Endothelial cell of umbilical vein (primary cell): ENCODE measurements around the gene MAU2. TPM values are rescaled to one million over a fixed set of nuclear protein-coding genes. Genes with fewer than 3 reads are reported as not detected.

Source experiments
- BruUV-seq: library from RNA; stranded (reverse); fragments of 400-500 nt; replicated peaks from 2 replicates; lab custom pipeline; 2021; lab: Mats Ljungman, UMichigan
- CTCF ChIA-PET: fragments of 300-600, 350-600 bp; sonication (Branson Sonifier 250); formaldehyde crosslinking; loops from one replicate; lab custom pipeline; 2021; ENCODE audit warnings: antibody characterized with exemption, inconsistent platforms; lab: Charles Lee
- POLR2A ChIA-PET: fragments of 300-600, 350-600 bp; sonication (Branson Sonifier 250); formaldehyde crosslinking; loops from one replicate; lab custom pipeline; 2021; ENCODE audit warnings: antibody characterized with exemption, inconsistent platforms; lab: Charles Lee
- DNase-seq: peaks from one replicate; pipeline ENCODE4 v3.0.0-alpha.2; 2011; ENCODE audit warnings: low read depth, low spot score
- FAIRE-seq: peaks from 2 replicates; lab custom pipeline; 2011; peaks lifted over from hg19 to GRCh38; lab: Jason Lieb, UNC
- H2AFZ ChIP-seq: 2 replicates; pipeline ENCODE4 v1.6.0; 2012; ENCODE audit warnings: low read depth, low read length, control low read depth, inconsistent platforms
- H3K27ac ChIP-seq: 2 replicates; pipeline ENCODE4 v1.5.1; 2011; ENCODE audit warnings: low read depth, mild to moderate bottlenecking, control low read depth, low read length, moderate library complexity; ENCODE audit not compliant: insufficient read depth
- H3K27me3 ChIP-seq, 2 experiments: 2 replicates each; pipeline versions ENCODE4 v1.6.0 to v1.6.1; 2011; ENCODE audit warnings: low read length in 2 of 2, mixed read lengths in 1 of 2; ENCODE audit not compliant: control insufficient read depth in 2 of 2, insufficient read depth in 2 of 2
- H3K36me3 ChIP-seq, 2 experiments: 2 replicates in 1 of 2; 3 replicates in 1 of 2; pipeline ENCODE4 v1.5.1; 2011; ENCODE audit warnings: low read length in 2 of 2, mild to moderate bottlenecking in 1 of 2, moderate library complexity in 1 of 2; ENCODE audit not compliant: control insufficient read depth in 2 of 2, insufficient read depth in 2 of 2; ENCODE audit errors: extremely low read depth in 1 of 2
- H3K4me1 ChIP-seq: 3 replicates; pipeline ENCODE4 v1.5.1; 2011; ENCODE audit warnings: mild to moderate bottlenecking, low read length; ENCODE audit not compliant: control insufficient read depth, insufficient read depth; ENCODE audit errors: extremely low read depth
- H3K4me2 ChIP-seq: 2 replicates; pipeline ENCODE4 v1.6.1; 2011; ENCODE audit warnings: low read length, control low read depth, mixed read lengths; ENCODE audit not compliant: insufficient read depth
- H3K4me3 ChIP-seq, 3 experiments: fragments of 200-600 bp in 1 of 3; sonication (generic), shearing (Covaris generic) in 1 of 3; replicated peaks in 1 of 3; 2 replicates each; pipeline ENCODE4 v1.5.1; 2011 to 2016; ENCODE audit warnings: control low read depth in 3 of 3, low read length in 3 of 3, mild to moderate bottlenecking in 2 of 3, inconsistent platforms in 1 of 3, low read depth in 1 of 3, moderate library complexity in 1 of 3; ENCODE audit not compliant: insufficient read depth in 1 of 3
- H3K79me2 ChIP-seq: 2 replicates; pipeline ENCODE4 v1.6.0; 2012; ENCODE audit warnings: low read length, inconsistent platforms; ENCODE audit not compliant: control insufficient read depth, insufficient read depth
- H3K9ac ChIP-seq: replicated peaks from 2 replicates; pipeline ENCODE3; 2011; ENCODE audit warnings: low read length, control low read depth; ENCODE audit not compliant: insufficient read depth; ENCODE audit errors: extremely low read depth
- H3K9me1 ChIP-seq: replicated peaks from 3 replicates; pipeline ENCODE4 v1.6.0; 2011; ENCODE audit warnings: mild to moderate bottlenecking, low read length; ENCODE audit not compliant: control insufficient read depth, insufficient read depth; ENCODE audit errors: extremely low read depth
- H3K9me3 ChIP-seq: replicated peaks from 2 replicates; pipeline ENCODE4 v1.5.1; 2012; ENCODE audit warnings: low read length, inconsistent platforms; ENCODE audit not compliant: control insufficient read depth, insufficient read depth
- H4K20me1 ChIP-seq: replicated peaks from 2 replicates; pipeline ENCODE3; 2011; ENCODE audit warnings: mild to moderate bottlenecking, low read length; ENCODE audit not compliant: control insufficient read depth, insufficient read depth; ENCODE audit errors: extremely low read depth
- EZH2 ChIP-seq: IDR thresholded peaks from 2 replicates; pipeline ENCODE4 v1.6.1; 2012; ENCODE audit warnings: borderline replicate concordance, low read depth, mild to moderate bottlenecking, moderate library complexity, low read length, inconsistent platforms; ENCODE audit not compliant: severe bottlenecking
- FOS ChIP-seq: IDR thresholded peaks from 2 replicates; pipeline ENCODE4 v1.6.1; 2011; ENCODE audit warnings: mild to moderate bottlenecking, low read length, moderate library complexity, borderline replicate concordance; ENCODE audit not compliant: insufficient read depth
- POLR2A ChIP-seq: IDR thresholded peaks from 2 replicates; pipeline ENCODE4 v1.6.1; 2012; ENCODE audit warnings: low read depth, mild to moderate bottlenecking, control low read depth, low read length
- POLR2AphosphoS5 ChIP-seq: IDR thresholded peaks from 2 replicates; pipeline ENCODE4 v1.6.1; 2012; ENCODE audit warnings: low read depth, mild to moderate bottlenecking, control low read depth, low read length, moderate library complexity; ENCODE audit not compliant: insufficient read depth
- dilution Hi-C: fragments of 300-500 bp; cut with MboI; formaldehyde crosslinking; loops from one replicate; pipeline ENCODE4 v1.15.0; 2019; ENCODE audit warnings: low sequenced_read_pairs; ENCODE audit not compliant: extremely low pct_ligation_motif_present
- intact Hi-C: fragments of 100-400 bp; cut with micrococcal nuclease; formaldehyde crosslinking; loops from one replicate; pipeline ENCODE4 v1.10.0; 2022
- polyA plus RNA-seq, 4 experiments: library from polyadenylated mRNA; depleted of rRNA in 3 of 4; stranded (reverse) in 3 of 4; unstranded in 1 of 4; fragments of >200 nt; gene quantifications; 2 replicates each; pipeline versions ENCODE4 v1.2.1 to v1.2.3, GENCODE V29; 2011 to 2012; ENCODE audit warnings: missing spikeins in 1 of 4
- total RNA-seq: library from RNA; stranded (reverse); gene quantifications from 2 replicates; pipeline ENCODE4 v1.2.3, GENCODE V29; 2021
- TF ChIP-seq, protein P1 (sequence below), 2 donors: IDR thresholded peaks; 1 replicate in 1 of 2; 2 replicates in 1 of 2; pipeline ENCODE4 v1.5.1; 2011; ENCODE audit warnings: low read length in 2 of 2, mild to moderate bottlenecking in 2 of 2, moderate library complexity in 2 of 2, control low read depth in 1 of 2, inconsistent platforms in 1 of 2, low read depth in 1 of 2; ENCODE audit not compliant: insufficient read depth in 1 of 2; ENCODE audit errors: extremely low read depth in 1 of 2
- TF ChIP-seq, protein P2 (sequence below): IDR thresholded peaks from 2 replicates; pipeline ENCODE4 v1.6.1; 2011; ENCODE audit not compliant: insufficient read depth, insufficient read length

The MAU2 gene
- total and polyA plus RNA-seq, 2 donors (not counting 3 experiments of a cell fraction or from before 2014, with no cell fraction given), result 36.9 to 70.0 TPM

- H3K27ac ChIP-seq, result no peak overlapping the region
- no peak for DNase-seq
- H4K20me1 ChIP-seq, result no peaks in the 10 kb centered on the region
- H3K4me2 ChIP-seq, result no peak overlapping the region
- H2AFZ ChIP-seq, result no peak overlapping the region
- H3K9me1 ChIP-seq, result no peaks in the 10 kb centered on the region
- dilution Hi-C loops, result no loop called here
- no peak overlapping the region for H3K4me3 ChIP-seq
- TF ChIP-seq POLR2A (no peak), FOS (no peak), EZH2 (no peak), POLR2AphosphoS5 (no peak)
- TF ChIP-seq, protein P1, sequence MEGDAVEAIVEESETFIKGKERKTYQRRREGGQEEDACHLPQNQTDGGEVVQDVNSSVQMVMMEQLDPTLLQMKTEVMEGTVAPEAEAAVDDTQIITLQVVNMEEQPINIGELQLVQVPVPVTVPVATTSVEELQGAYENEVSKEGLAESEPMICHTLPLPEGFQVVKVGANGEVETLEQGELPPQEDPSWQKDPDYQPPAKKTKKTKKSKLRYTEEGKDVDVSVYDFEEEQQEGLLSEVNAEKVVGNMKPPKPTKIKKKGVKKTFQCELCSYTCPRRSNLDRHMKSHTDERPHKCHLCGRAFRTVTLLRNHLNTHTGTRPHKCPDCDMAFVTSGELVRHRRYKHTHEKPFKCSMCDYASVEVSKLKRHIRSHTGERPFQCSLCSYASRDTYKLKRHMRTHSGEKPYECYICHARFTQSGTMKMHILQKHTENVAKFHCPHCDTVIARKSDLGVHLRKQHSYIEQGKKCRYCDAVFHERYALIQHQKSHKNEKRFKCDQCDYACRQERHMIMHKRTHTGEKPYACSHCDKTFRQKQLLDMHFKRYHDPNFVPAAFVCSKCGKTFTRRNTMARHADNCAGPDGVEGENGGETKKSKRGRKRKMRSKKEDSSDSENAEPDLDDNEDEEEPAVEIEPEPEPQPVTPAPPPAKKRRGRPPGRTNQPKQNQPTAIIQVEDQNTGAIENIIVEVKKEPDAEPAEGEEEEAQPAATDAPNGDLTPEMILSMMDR (IDR thresholded peaks at IDR 0.05; ENCODE audit: extremely low read depth in 1 of 2, insufficient read depth in 1 of 2, low read depth in 1 of 2, low read length in 2 of 2), result no peak
- TF ChIP-seq, protein P2, sequence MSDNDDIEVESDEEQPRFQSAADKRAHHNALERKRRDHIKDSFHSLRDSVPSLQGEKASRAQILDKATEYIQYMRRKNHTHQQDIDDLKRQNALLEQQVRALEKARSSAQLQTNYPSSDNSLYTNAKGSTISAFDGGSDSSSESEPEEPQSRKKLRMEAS, result no peak
- H3K4me1 ChIP-seq, result peaks cover 21% of the 10 kb centered on the region
- H3K9me3 ChIP-seq, result no peaks in the 10 kb centered on the region
- H3K27me3 ChIP-seq, result no peaks in the 10 kb centered on the region
- peaks cover 13% of the 10 kb centered on the region for H3K79me2 ChIP-seq
- no peaks in the 10 kb centered on the region for H3K36me3 ChIP-seq
- no TSS peak for BruUV-seq
- CTCF ChIA-PET, result interaction anchor here (2.5 kb wide), 1 partner anchor 9 kb away, joined by 6 read pairs; no protein-coding TSS in a partner anchor
- no peak for FAIRE-seq
- no peak overlapping the region for H3K9ac ChIP-seq
- POLR2A ChIA-PET, result no interaction called here
- intact Hi-C loops, result no loop called here
Measured at GRCh38 chr19:19382118-19382517, 61.5 kb downstream of the MAU2 start.
